HepG2 (cell line): ENCODE results near the gene ABRACL.

ENCODE experiments used
- CTCF ChIP-seq: sonication (generic); formaldehyde crosslinking; IDR thresholded peaks from 2 replicates; pipeline ENCODE4 v1.5.0; 2020; ENCODE audit warnings: mild to moderate bottlenecking, missing genetic modification reagents, moderate library complexity
- EZH2 ChIP-seq: conservative IDR thresholded peaks from 2 replicates; pipeline ENCODE4 v1.6.1; 2012; ENCODE audit warnings: mild to moderate bottlenecking, low read depth, low read length, moderate library complexity
- JUN ChIP-seq: sonication (generic); formaldehyde crosslinking; IDR thresholded peaks from 2 replicates; pipeline ENCODE4 v1.4.0; 2020; ENCODE audit warnings: mild to moderate bottlenecking, missing genetic modification reagents
- PREB ChIP-seq: sonication (generic); formaldehyde crosslinking; IDR thresholded peaks from 2 replicates; pipeline ENCODE4 v1.4.0; 2020; ENCODE audit warnings: missing genetic modification reagents
- SMAD3 ChIP-seq: sonication (generic); formaldehyde crosslinking; IDR thresholded peaks from 2 replicates; pipeline ENCODE4 v1.4.0; 2020; ENCODE audit warnings: missing genetic modification reagents
- SMC3 ChIP-seq: IDR thresholded peaks from 2 replicates; pipeline ENCODE4 v1.6.1; 2011; ENCODE audit warnings: low read length, improper control_type of control experiment
- ZBTB21 ChIP-seq: sonication (generic); formaldehyde crosslinking; IDR thresholded peaks from 2 replicates; pipeline ENCODE4 v1.4.0; 2020; ENCODE audit warnings: missing genetic modification reagents
- TF ChIP-seq, protein P1 (sequence below): sonication (generic); formaldehyde crosslinking; IDR thresholded peaks from 2 replicates; pipeline ENCODE4 v1.4.0; 2020; ENCODE audit warnings: mild to moderate bottlenecking, missing genetic modification reagents, borderline replicate concordance

DNA sequence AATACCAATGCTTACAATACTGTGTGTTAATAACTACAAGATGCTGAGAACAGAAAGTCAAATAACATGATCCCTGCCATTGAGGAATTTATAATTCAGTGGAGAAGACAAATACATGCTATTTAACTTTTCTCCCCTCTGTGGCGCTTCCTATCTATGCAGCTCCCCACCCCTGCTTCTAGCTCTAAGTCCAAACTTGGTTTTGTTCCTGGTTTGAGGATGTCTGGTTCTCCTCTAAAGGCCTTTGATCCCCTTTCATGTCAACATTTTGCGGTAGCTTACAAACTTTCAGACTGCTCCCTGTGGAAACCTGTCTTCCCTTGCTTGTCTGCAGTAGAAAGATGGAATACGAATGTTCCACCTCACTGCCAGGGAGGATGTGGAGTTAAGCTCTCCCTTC lies 22.1 kb upstream of the ABRACL start:
- TF ChIP-seq SMAD3 (CRISPR knock-in tag) (no peak), PREB (CRISPR knock-in tag) (no peak), JUN (CRISPR knock-in tag) (no peak), CTCF (CRISPR knock-in tag) (peak; percentile 15; the same call in 1 of the 2 replicates), EZH2 (no peak), ZBTB21 (CRISPR knock-in tag) (no peak), SMC3 (no peak)
- TF ChIP-seq, protein P1, sequence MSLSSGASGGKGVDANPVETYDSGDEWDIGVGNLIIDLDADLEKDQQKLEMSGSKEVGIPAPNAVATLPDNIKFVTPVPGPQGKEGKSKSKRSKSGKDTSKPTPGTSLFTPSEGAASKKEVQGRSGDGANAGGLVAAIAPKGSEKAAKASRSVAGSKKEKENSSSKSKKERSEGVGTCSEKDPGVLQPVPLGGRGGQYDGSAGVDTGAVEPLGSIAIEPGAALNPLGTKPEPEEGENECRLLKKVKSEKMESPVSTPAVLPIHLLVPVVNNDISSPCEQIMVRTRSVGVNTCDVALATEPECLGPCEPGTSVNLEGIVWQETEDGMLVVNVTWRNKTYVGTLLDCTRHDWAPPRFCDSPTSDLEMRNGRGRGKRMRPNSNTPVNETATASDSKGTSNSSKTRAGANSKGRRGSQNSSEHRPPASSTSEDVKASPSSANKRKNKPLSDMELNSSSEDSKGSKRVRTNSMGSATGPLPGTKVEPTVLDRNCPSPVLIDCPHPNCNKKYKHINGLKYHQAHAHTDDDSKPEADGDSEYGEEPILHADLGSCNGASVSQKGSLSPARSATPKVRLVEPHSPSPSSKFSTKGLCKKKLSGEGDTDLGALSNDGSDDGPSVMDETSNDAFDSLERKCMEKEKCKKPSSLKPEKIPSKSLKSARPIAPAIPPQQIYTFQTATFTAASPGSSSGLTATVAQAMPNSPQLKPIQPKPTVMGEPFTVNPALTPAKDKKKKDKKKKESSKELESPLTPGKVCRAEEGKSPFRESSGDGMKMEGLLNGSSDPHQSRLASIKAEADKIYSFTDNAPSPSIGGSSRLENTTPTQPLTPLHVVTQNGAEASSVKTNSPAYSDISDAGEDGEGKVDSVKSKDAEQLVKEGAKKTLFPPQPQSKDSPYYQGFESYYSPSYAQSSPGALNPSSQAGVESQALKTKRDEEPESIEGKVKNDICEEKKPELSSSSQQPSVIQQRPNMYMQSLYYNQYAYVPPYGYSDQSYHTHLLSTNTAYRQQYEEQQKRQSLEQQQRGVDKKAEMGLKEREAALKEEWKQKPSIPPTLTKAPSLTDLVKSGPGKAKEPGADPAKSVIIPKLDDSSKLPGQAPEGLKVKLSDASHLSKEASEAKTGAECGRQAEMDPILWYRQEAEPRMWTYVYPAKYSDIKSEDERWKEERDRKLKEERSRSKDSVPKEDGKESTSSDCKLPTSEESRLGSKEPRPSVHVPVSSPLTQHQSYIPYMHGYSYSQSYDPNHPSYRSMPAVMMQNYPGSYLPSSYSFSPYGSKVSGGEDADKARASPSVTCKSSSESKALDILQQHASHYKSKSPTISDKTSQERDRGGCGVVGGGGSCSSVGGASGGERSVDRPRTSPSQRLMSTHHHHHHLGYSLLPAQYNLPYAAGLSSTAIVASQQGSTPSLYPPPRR: no peak
